HepG2 (cell line): ENCODE results near the gene PKMYT1. TPM values are rescaled to one million over a fixed set of nuclear protein-coding genes. Genes with fewer than 3 reads are reported as not detected.
A peak's percentile ranks its signal among the peaks of the same experiment; 100 is the strongest.

Experiments used
- CREM ChIP-seq, 2 experiments: sonication (generic) in 1 of 2; formaldehyde crosslinking in 1 of 2; IDR thresholded peaks; 2 replicates each; pipeline versions ENCODE4 v1.4.0 to v1.6.1; 2016 to 2020; ENCODE audit warnings: antibody characterized with exemption in 1 of 2, mild to moderate bottlenecking in 1 of 2, missing genetic modification reagents in 1 of 2
- MTA1 ChIP-seq: sonication (generic); formaldehyde crosslinking; IDR thresholded peaks from 2 replicates; pipeline ENCODE4 v1.4.0; 2020; ENCODE audit warnings: missing genetic modification reagents, mild to moderate bottlenecking, borderline replicate concordance
- NONO ChIP-seq, 2 experiments: fragments of 450-650 bp in 1 of 2; sonication (generic) in 1 of 2; formaldehyde crosslinking in 1 of 2; IDR thresholded peaks in 1 of 2; conservative IDR thresholded peaks in 1 of 2; 2 replicates each; pipeline versions ENCODE4 v1.6.1 to v1.8.0; 2017 to 2022; ENCODE audit warnings: mild to moderate bottlenecking in 1 of 2, missing genetic modification reagents in 1 of 2, moderate library complexity in 1 of 2
- NR2F1 ChIP-seq, 2 experiments: fragments of 450-650 bp in 1 of 2; formaldehyde crosslinking in 1 of 2; IDR thresholded peaks; 2 replicates each; pipeline versions ENCODE4 v1.5.0 to v1.6.1; 2016 to 2020; ENCODE audit warnings: mild to moderate bottlenecking in 1 of 2, missing compliant biosample characterization in 1 of 2, missing genetic modification reagents in 1 of 2, moderate library complexity in 1 of 2
- RFX1 ChIP-seq: fragments of 450-650 bp; IDR thresholded peaks from 2 replicates; pipeline ENCODE4 v1.6.1; 2017
- SALL1 ChIP-seq: sonication (generic); formaldehyde crosslinking; IDR thresholded peaks from 2 replicates; pipeline ENCODE4 v1.8.0; 2022; ENCODE audit warnings: mild to moderate bottlenecking, missing genetic modification reagents
- ZNF296 ChIP-seq: sonication (generic); formaldehyde crosslinking; conservative IDR thresholded peaks from 2 replicates; pipeline ENCODE4 v1.5.0; 2020; ENCODE audit warnings: mild to moderate bottlenecking, missing genetic modification reagents
- ZNF431 ChIP-seq: sonication (generic); formaldehyde crosslinking; IDR thresholded peaks from 2 replicates; pipeline ENCODE4 v1.9.0; 2022; ENCODE audit warnings: missing genetic modification reagents, low read depth, mild to moderate bottlenecking, borderline replicate concordance
- ZNF777 ChIP-seq: sonication (generic); formaldehyde crosslinking; IDR thresholded peaks from 2 replicates; pipeline ENCODE4 v1.4.0; 2020; ENCODE audit warnings: missing genetic modification reagents
- polyA plus RNA-seq, 8 experiments: library from polyadenylated mRNA; depleted of rRNA in 3 of 8; stranded (reverse) in 7 of 8; unstranded in 1 of 8; fragments of >200 nt; fragmentation: Illumina TruSeq in 4 of 8; extraction: Trizol in 4 of 8; gene quantifications; 2 replicates each; pipeline versions ENCODE4 v1.2.1 to v1.2.3, GENCODE V29; 2011 to 2016; ENCODE audit warnings: low read depth in 4 of 8, missing spikeins in 1 of 8, mixed read lengths in 1 of 8; ENCODE audit not compliant: insufficient read depth in 1 of 8
- total RNA-seq, 5 experiments: library from RNA; depleted of rRNA; stranded (reverse); fragments of >200 nt; fragmentation: Illumina TruSeq; extraction: Trizol; gene quantifications; 2 replicates each; pipeline ENCODE4 v1.2.3, GENCODE V29; 2016; ENCODE audit warnings: low read depth in 1 of 5
- TF ChIP-seq, protein P1 (sequence below): sonication (generic); formaldehyde crosslinking; IDR thresholded peaks from 2 replicates; pipeline ENCODE4 v1.4.0; 2020; ENCODE audit warnings: mild to moderate bottlenecking, low read depth, missing genetic modification reagents
- TF ChIP-seq, protein P2 (sequence below): sonication (generic); formaldehyde crosslinking; IDR thresholded peaks from 2 replicates; pipeline ENCODE4 v1.9.0; 2021; ENCODE audit warnings: missing genetic modification reagents, borderline replicate concordance
- TF ChIP-seq, protein P3 (sequence below): sonication (generic); formaldehyde crosslinking; IDR thresholded peaks from 2 replicates; pipeline ENCODE4 v1.4.0; 2020; ENCODE audit warnings: mild to moderate bottlenecking, missing genetic modification reagents
- TF ChIP-seq, protein P4 (sequence below): sonication (generic); formaldehyde crosslinking; IDR thresholded peaks from 2 replicates; pipeline ENCODE4 v1.5.1; 2020; ENCODE audit warnings: mild to moderate bottlenecking, missing genetic modification reagents
- TF ChIP-seq, protein P5 (sequence below): fragments of 450-650 bp; IDR thresholded peaks from 2 replicates; pipeline ENCODE4 v1.6.1; 2016
- TF ChIP-seq, protein P6 (sequence below): sonication (generic); formaldehyde crosslinking; IDR thresholded peaks from 2 replicates; pipeline ENCODE4 v1.4.0; 2020; ENCODE audit warnings: missing genetic modification reagents

The PKMYT1 gene
- total and polyA plus RNA-seq, 2 of the 13 experiments (the other 11 are each of a cell fraction or from before 2014, with no cell fraction given) = 7.0 to 27.8 TPM

DNA sequence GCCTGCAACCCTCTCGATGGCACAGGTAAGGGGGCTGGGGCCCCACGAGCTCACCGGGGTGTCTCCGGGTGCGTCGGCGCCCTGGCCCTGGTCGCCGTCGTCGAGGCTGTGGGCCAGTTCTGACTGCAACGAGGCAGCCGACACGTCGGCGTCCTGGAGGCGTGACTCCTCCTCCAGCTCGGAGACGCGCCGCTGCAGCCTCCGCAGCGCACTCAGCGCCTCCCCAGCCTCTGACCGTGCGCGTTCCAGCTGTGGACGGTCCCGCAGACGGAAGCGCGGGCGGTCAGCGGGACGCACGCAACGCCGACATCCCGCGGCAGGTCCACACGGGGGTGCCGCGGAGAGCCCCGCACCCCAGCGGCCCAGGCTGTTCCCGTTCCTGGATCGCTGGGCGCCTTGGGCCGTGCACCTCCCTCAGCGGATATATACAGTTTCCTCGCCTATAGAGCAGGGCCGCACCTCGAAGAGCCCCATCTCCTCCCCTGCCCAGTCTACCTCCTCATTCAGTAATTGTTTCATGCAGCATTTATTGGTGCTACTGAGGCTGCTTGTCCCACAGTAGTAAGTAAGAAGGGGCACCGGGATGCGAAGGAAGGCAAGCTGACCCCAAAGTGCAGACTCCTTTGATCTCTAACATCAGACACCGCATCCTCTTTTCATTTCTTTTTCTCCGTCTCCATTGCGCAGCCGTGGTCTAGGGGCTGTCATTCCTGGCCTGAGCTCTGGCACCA is 49.4 kb upstream of the PKMYT1 start (continued):
- TF ChIP-seq, protein P1, sequence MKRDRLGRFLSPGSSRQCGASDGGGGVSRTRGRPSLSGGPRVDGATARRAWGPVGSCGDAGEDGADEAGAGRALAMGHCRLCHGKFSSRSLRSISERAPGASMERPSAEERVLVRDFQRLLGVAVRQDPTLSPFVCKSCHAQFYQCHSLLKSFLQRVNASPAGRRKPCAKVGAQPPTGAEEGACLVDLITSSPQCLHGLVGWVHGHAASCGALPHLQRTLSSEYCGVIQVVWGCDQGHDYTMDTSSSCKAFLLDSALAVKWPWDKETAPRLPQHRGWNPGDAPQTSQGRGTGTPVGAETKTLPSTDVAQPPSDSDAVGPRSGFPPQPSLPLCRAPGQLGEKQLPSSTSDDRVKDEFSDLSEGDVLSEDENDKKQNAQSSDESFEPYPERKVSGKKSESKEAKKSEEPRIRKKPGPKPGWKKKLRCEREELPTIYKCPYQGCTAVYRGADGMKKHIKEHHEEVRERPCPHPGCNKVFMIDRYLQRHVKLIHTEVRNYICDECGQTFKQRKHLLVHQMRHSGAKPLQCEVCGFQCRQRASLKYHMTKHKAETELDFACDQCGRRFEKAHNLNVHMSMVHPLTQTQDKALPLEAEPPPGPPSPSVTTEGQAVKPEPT (CRISPR knock-in tag) = no peak
- TF ChIP-seq NONO (IDR thresholded peaks at IDR 0.05) (no peak), NONO (CRISPR knock-in tag; conservative IDR thresholded peaks at IDR 0.05) (no peak), CREM (IDR thresholded peaks at IDR 0.05) (no peak), CREM (CRISPR knock-in tag; IDR thresholded peaks at IDR 0.05) (no peak), MTA1 (CRISPR knock-in tag) (no peak), ZNF777 (peak; percentile 86), ZNF296 (no peak), RFX1 (no peak), SALL1 (CRISPR knock-in tag) (0 out of 2 replicates have a peak, but pooled peaks have one; percentile 28), ZNF431 (CRISPR knock-in tag) (no peak), NR2F1 (CRISPR knock-in tag; IDR thresholded peaks at IDR 0.05) (0 out of 4 replicates have a peak, but pooled peaks of 1 of the 2 experiments have one; percentile 4)
- TF ChIP-seq, protein P2, sequence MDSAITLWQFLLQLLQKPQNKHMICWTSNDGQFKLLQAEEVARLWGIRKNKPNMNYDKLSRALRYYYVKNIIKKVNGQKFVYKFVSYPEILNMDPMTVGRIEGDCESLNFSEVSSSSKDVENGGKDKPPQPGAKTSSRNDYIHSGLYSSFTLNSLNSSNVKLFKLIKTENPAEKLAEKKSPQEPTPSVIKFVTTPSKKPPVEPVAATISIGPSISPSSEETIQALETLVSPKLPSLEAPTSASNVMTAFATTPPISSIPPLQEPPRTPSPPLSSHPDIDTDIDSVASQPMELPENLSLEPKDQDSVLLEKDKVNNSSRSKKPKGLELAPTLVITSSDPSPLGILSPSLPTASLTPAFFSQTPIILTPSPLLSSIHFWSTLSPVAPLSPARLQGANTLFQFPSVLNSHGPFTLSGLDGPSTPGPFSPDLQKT = no peak
- TF ChIP-seq, protein P3, sequence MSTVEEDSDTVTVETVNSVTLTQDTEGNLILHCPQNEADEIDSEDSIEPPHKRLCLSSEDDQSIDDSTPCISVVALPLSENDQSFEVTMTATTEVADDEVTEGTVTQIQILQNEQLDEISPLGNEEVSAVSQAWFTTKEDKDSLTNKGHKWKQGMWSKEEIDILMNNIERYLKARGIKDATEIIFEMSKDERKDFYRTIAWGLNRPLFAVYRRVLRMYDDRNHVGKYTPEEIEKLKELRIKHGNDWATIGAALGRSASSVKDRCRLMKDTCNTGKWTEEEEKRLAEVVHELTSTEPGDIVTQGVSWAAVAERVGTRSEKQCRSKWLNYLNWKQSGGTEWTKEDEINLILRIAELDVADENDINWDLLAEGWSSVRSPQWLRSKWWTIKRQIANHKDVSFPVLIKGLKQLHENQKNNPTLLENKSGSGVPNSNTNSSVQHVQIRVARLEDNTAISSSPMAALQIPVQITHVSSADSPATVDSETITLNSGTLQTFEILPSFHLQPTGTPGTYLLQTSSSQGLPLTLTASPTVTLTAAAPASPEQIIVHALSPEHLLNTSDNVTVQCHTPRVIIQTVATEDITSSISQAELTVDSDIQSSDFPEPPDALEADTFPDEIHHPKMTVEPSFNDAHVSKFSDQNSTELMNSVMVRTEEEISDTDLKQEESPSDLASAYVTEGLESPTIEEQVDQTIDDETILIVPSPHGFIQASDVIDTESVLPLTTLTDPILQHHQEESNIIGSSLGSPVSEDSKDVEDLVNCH (CRISPR knock-in tag) = no peak
- TF ChIP-seq, protein P4, sequence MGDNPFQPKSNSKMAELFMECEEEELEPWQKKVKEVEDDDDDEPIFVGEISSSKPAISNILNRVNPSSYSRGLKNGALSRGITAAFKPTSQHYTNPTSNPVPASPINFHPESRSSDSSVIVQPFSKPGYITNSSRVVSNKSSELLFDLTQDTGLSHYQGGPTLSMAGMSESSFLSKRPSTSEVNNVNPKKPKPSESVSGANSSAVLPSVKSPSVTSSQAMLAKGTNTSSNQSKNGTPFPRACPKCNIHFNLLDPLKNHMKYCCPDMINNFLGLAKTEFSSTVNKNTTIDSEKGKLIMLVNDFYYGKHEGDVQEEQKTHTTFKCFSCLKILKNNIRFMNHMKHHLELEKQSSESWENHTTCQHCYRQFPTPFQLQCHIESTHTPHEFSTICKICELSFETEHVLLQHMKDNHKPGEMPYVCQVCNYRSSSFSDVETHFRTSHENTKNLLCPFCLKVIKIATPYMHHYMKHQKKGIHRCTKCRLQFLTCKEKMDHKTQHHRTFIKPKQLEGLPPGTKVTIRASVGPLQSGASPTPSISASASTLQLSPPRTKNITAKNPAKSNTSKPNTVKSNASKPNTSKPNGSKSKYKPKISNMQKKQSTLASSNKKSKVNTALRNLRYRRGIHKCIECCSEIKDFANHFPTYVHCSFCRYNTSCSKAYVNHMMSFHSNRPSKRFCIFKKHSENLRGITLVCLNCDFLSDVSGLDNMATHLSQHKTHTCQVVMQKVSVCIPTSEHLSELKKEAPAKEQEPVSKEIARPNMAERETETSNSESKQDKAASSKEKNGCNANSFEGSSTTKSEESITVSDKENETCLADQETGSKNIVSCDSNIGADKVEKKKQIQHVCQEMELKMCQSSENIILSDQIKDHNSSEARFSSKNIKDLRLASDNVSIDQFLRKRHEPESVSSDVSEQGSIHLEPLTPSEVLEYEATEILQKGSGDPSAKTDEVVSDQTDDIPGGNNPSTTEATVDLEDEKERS (CRISPR knock-in tag) = no peak
- TF ChIP-seq, protein P5, sequence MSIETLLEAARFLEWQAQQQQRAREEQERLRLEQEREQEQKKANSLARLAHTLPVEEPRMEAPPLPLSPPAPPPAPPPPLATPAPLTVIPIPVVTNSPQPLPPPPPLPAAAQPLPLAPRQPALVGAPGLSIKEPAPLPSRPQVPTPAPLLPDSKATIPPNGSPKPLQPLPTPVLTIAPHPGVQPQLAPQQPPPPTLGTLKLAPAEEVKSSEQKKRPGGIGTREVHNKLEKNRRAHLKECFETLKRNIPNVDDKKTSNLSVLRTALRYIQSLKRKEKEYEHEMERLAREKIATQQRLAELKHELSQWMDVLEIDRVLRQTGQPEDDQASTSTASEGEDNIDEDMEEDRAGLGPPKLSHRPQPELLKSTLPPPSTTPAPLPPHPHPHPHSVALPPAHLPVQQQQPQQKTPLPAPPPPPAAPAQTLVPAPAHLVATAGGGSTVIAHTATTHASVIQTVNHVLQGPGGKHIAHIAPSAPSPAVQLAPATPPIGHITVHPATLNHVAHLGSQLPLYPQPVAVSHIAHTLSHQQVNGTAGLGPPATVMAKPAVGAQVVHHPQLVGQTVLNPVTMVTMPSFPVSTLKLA = no peak
- TF ChIP-seq, protein P6, sequence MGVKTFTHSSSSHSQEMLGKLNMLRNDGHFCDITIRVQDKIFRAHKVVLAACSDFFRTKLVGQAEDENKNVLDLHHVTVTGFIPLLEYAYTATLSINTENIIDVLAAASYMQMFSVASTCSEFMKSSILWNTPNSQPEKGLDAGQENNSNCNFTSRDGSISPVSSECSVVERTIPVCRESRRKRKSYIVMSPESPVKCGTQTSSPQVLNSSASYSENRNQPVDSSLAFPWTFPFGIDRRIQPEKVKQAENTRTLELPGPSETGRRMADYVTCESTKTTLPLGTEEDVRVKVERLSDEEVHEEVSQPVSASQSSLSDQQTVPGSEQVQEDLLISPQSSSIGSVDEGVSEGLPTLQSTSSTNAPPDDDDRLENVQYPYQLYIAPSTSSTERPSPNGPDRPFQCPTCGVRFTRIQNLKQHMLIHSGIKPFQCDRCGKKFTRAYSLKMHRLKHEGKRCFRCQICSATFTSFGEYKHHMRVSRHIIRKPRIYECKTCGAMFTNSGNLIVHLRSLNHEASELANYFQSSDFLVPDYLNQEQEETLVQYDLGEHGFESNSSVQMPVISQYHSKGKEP (CRISPR knock-in tag) = no peak
